COR-L47 (cell line): ENCODE results near the gene GPER1.
"Not testable (repeated sequence)": the region's sequence is repeated elsewhere in the genome, so short reads cannot be mapped to it uniquely, and the experiment has no call there.

Experiments
- DNase-seq: peaks from one replicate; lab custom pipeline; 2025; lab: John Stamatoyannopoulos, UW

The GPER1 gene

DNA sequence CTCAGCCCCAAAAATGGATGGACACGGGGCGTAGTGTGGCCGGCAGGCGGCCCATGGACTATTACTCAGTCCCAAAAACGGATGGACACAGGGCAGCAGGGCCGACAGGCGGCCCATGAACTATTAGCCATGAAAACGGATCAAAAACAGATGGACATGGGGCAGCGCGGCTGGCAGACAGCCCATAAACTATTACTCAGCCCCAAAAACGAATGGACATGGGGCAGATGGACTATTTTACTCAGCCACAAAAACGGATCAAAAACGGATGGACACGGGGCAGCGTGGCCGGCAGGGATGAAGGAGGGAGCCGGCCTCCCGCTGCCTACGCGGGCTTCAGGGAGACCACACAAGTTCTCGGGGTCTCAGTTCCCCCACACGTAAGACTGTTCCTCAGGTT lies 32.9 kb downstream of the GPER1 start:
- no peak for DNase-seq

DNA sequence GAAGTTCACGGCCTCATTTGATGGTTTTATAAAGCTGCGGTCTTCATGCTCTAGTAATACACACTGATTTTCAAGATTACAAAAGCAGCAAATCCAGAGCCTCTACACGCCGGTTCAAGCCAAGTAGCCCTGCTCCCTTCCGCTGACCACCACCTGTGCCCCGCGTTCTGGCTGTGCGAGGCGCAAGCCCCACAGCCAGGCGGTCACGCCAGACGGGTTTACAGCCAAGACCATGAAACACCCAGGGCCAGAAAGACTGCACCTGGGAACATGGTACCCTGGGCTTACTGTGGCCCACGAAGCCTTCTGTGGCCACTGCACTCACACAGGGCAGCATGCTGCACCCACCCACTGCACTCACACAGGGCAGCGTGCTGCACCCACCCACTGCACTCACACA lies 33.6 kb downstream of the GPER1 start:
- no peak for DNase-seq

- no peak for DNase-seq
Observed at GRCh38 chr7:1121886-1122831, 34.2 kb downstream of the GPER1 start.

DNA sequence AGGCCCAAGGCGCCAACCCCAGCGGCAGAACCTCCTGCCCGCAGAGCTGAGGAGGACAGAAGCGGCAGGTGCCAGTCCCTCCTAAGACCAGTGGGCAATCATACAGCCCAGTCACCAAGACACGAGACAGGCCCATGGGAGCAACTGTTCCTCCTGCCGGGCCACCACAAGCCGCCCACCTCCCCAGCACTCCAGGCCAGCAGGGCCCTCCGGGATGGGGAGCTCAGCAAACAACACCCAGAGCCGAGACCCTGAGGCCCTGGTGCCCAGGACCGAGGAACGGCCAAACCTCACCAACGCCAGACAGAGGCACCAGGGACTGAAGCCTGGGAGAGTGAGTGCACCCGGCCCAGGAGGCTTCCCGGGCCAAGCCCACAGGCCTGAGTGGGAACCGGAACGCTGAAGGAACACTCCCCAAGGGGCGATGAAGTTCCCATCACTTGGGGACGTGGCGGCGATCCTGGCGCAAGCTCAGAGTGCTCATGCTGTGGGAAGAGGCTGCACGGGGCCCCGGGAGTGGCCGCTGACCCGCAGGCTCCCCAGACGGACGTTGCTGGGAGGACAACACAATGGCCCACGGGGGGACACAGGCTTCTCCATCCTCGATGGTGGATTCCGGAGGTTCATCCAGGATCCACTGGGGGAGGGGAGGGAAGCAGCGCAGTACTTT lies 35.1 kb downstream of the GPER1 start:
- no peak for DNase-seq

DNA sequence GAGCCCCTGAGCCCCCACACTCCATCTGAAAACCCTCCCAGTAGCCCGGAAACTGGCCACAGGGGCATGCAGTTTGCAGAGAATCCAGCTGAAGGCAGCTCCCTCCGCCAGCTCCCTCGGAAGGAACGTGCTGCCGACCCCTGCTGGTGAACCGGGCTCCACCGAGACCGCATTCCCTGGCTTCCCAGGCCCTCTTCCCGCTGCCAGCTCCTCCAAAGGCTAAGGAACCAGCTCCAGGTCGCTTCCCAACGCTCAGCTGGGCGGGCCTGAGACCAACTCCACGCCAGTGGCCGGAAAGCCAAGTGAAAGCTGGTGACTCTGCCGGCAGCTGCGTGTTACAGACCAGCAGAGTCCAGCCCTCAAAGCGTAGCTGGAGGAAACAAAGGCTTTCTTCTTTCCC lies 35.8 kb downstream of the GPER1 start:
- no peak for DNase-seq

DNA sequence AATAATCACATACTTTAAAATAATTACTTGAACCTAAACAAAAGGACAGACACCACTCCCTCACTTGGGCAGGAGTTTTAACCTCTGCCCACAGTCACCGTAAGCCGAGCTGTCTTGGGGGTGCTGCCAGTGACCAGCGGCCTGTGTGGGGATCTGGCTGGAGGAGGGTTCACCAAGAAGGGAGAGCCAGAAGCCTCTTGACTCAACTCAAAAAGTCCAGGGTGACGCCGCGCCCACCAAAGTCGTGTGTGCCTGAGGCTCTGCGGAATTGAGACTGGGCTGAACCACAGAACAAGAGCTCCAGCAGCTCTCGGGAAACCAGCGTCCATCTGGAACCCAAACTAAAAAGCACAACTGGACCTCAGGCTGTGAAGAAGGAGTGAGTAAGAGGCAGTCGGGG lies 36.3 kb downstream of the GPER1 start:
- DNase-seq: no peak

DNA sequence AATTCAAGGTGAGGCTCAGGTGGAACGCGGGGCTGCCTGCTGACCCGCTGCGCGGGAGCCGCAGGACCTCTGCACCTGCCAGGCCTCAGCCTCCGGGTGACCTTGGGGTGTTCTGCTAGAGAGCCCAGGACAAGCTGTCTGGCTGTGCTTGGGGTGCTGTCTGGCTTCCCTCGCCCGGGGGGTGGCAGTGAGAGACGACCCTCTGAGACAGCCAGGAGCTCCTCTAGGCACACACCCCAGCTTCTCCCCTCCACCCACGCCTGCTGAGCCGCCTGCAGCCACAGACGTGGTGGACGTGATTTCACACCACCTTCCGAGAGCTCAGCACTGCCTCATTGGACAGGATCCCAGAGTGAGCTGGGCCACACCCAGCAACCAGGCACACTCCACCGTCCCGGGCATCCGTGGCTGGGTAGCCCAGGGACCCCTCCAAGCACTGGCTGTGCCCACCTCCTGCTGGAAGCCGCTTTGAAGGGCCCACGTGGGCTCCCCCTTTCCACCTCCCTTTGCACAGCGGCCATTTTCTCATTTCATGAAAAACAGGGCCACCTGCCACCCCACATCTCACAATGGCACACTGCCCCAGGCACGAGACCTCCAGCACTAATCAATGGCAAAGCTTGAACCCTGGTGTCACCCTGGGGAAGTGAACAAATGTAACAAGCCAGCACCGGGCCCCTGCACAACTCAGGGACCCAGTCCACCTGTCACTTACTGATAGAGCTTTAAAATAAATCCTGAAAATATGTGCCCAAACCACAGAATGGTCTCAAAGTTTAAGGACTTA lies 37.1 kb downstream of the GPER1 start:
- no peak for DNase-seq

GRCh38 chr7:1125603-1125969 lies 37.7 kb downstream of the GPER1 start:
- no peak for DNase-seq

- no peak for DNase-seq
Observed at GRCh38 chr7:1127001-1127400, 39.1 kb downstream of the GPER1 start.

DNA sequence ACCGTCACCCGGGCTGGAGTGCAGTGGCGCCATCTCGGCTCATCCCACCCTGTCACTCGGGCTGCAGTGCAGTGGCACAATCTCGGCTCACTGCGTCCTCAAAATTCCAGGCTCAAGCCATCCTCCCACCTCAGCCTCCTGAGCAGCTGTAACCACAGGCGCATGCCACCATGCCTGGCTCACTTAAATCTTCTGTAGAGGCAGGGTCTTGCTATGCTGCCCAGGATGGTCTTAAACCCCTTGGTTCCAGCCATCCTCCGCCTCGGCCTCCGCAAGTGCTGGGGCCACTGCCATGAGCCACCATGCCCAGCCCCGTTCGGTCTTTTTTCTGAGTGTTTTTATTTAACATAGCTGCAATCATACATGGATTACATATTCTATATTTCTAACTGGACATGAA lies 41.5 kb downstream of the GPER1 start:
- no peak for DNase-seq

- DNase-seq: no peak
Observed at GRCh38 chr7:1130021-1130990, 42.4 kb downstream of the GPER1 start.

GRCh38 chr7:1131471-1132265 lies 43.8 kb downstream of the GPER1 start:
- no peak for DNase-seq

DNA sequence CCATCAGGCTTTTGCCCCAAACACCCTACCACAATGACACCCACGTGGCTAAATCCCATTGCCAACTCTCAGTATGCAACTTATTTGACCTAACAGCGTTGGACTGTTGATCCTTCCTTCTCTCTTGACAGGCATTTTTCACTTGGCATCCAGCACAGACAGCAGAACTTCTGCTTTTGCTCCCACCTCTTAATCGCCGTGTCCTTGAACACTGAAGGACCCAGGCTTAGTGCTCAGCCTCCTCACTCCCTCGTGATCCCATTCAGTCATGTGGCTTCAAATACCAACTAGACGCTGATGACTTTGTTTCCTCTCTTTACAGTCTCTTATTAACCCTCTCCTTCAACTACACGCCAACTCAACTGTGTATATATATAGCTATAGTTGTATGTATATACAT lies 47.0 kb downstream of the GPER1 start:
- DNase-seq: no peak

DNA sequence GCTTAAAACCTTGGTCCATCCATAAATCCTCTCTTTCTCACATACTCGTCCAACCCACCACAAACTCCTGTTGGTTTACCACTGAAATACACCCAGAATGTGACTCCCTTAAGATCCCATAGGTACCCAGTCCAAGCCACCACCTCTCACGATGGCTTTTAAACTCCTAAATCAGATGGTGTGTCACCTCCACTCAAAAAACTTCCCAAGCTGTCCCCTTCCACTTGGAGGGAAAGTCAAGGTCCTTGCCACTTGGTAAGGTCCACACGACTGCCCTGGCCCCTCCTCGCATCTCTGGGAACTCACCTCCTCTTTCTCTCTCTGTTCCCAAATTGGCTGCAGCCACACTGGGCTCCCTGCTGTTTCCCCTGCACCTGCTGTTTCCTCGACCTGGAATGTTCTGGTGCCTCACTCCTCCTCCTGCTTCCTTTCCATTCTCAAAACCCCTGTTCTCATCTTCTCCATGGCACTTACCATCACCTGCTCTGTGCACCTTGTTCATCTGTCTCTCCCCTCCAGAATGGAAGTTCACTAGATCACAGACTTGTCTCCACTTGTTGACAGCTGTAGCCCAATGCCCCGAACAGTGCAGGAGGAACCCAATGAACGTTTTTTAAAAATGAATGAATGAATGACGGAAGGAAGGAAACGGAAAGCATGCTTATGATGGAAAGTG lies 49.1 kb downstream of the GPER1 start:
- no peak for DNase-seq

DNA sequence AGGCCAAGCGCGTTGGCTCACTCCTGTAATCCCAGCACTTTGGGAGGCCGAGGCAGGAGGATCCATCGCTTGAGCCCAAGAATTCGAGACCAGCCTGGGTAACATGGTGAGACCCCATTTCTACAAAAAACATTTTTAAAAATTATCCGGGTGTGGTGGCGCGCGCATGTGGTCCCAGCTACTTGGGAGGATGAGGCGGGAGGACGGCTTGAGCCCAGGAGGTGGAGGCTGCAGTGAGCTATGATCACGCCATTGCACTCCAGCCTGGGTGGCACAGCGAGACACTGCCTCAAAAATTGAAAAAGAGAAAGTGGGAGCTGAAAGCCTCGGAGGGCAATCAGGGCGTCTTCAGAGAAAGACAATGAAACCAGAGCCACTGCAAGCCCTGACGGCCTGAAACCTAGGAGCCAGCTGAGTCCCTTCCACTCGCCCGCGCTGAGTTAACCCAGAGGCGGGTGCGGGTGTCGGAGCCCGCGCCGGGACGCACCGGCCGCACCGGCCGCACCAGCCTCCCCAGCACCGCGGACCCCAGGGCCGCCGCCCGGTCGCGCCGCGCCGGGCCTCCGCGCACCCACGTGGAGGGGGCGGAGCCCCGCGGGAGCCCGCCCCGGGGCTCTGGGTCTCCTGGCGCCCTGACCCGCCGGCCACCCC lies 49.7 kb downstream of the GPER1 start:
- DNase-seq: no peak

GRCh38 chr7:1140476-1141104 lies 52.7 kb downstream of the GPER1 start:
- DNase-seq: no peak

- no peak for DNase-seq
Observed at GRCh38 chr7:1141651-1142050, 53.7 kb downstream of the GPER1 start.

GRCh38 chr7:1142051-1142635 lies 54.2 kb downstream of the GPER1 start:
- no peak for DNase-seq

DNA sequence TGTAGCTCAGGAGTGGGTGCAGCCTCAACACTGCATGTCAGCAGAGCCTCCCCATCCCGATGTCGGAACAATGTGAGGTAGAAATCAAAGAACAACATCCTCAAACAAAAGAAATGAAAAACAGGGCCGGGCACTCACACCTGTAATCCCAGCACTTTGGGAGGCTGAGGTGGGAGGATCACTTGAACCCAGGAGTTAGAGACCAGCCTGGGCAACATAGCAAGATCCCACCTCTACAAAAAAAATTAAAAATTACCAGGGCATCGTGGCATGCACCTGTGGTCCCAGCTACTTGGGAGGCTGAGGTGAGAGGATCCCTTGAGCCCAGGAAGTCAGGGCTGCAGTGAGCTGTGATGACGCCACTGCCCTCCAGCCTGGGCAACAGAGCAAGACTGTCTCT lies 55.1 kb downstream of the GPER1 start:
- not testable (repeated sequence) for DNase-seq
